ENCODE results near the gene SMIM9.

DNA sequence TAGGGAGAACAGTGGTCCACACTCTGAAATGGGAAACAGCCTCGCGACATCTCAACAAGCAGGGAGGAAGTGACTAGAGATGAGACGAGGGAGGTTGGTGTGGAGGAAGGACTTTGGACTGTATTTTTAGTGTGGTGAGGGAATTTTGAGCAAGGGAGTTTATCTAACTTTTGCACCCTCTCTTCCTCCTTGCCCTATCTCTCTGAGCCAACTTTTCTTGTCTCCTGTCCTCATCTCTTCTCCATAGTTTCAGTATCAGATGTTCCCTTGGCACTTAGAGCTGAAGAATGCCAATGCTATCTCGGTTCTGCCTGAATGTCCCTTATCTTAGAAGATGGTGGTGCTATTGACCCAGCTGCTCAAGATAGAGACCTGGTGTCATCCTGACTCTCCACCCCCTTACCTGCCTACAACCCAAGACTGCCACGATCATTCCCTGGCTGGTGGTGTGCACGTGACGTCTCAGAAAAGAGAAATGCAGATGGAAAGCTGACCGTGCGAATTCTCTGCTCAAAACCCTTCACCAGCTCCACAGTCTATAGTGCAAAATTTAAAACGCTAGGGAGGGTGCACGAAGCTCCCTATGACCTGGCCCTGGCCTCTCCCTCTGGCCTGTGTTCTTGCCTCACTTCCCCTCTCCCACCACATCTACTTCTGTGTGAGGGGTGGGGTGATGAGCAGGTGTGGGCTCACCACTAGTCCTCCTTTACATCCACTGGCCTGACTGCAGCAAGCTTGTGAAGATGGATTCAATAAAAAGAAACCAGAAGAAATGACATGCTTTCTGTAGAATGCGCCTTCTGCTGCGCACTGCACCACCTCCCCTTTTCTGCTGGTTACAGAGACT lies 50.1 kb downstream of the SMIM9 start:
- TF ChIP-seq, protein P1, sequence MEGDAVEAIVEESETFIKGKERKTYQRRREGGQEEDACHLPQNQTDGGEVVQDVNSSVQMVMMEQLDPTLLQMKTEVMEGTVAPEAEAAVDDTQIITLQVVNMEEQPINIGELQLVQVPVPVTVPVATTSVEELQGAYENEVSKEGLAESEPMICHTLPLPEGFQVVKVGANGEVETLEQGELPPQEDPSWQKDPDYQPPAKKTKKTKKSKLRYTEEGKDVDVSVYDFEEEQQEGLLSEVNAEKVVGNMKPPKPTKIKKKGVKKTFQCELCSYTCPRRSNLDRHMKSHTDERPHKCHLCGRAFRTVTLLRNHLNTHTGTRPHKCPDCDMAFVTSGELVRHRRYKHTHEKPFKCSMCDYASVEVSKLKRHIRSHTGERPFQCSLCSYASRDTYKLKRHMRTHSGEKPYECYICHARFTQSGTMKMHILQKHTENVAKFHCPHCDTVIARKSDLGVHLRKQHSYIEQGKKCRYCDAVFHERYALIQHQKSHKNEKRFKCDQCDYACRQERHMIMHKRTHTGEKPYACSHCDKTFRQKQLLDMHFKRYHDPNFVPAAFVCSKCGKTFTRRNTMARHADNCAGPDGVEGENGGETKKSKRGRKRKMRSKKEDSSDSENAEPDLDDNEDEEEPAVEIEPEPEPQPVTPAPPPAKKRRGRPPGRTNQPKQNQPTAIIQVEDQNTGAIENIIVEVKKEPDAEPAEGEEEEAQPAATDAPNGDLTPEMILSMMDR (IDR thresholded peaks at IDR 0.05) = no peak
- TF ChIP-seq POLR2AphosphoS5 (IDR thresholded peaks at IDR 0.05) (no peak), POLR2A (IDR thresholded peaks at IDR 0.05) (no peak), EP300 (IDR thresholded peaks at IDR 0.05) (no peak)
